HepG2 (cell line): Measurements from ENCODE around the gene PALM. TPM values are rescaled to one million over a fixed set of nuclear protein-coding genes. Genes with fewer than 3 reads are reported as not detected.

Source experiments
- ASH2L ChIP-seq: fragments of 300-600, 200-600 bp; sonication (generic); IDR thresholded peaks from 2 replicates; pipeline ENCODE4 v1.7.0; 2017; ENCODE audit warnings: low read depth, mild to moderate bottlenecking, moderate library complexity, mixed read lengths, low read length; ENCODE audit not compliant: insufficient read length
- FOXJ3 ChIP-seq: sonication (generic); formaldehyde crosslinking; IDR thresholded peaks from 2 replicates; pipeline ENCODE4 v1.4.0; 2020; ENCODE audit warnings: missing genetic modification reagents, mild to moderate bottlenecking, borderline replicate concordance
- FOXK1 ChIP-seq: sonication (generic); formaldehyde crosslinking; IDR thresholded peaks from 2 replicates; pipeline ENCODE4 v1.4.0; 2020; ENCODE audit warnings: low read depth, missing genetic modification reagents, borderline replicate concordance
- GMEB2 ChIP-seq: IDR thresholded peaks from 2 replicates; pipeline ENCODE4 v1.6.1; 2016; ENCODE audit warnings: missing biosample characterization, missing genetic modification reagents, low read depth
- HOMEZ ChIP-seq: IDR thresholded peaks from 2 replicates; pipeline ENCODE4 v1.6.1; 2016; ENCODE audit warnings: low read depth
- KLF13 ChIP-seq: sonication (generic); formaldehyde crosslinking; IDR thresholded peaks from 2 replicates; pipeline ENCODE4 v1.4.0; 2020; ENCODE audit warnings: mild to moderate bottlenecking, missing genetic modification reagents
- KLF15 ChIP-seq: sonication (generic); formaldehyde crosslinking; IDR thresholded peaks from 2 replicates; pipeline ENCODE4 v1.8.1; 2023; ENCODE audit warnings: borderline replicate concordance, mild to moderate bottlenecking, inconsistent platforms, missing genetic modification reagents, mixed read lengths
- MIXL1 ChIP-seq: IDR thresholded peaks from 2 replicates; pipeline ENCODE4 v1.6.1; 2016
- NCOA2 ChIP-seq: sonication (generic); formaldehyde crosslinking; IDR thresholded peaks from 2 replicates; pipeline ENCODE4 v1.8.0; 2022; ENCODE audit warnings: inconsistent platforms
- PPARG ChIP-seq: conservative IDR thresholded peaks from 2 replicates; pipeline ENCODE4 v1.6.1; 2016; ENCODE audit warnings: missing biosample characterization, missing genetic modification reagents
- RBM22 ChIP-seq: fragments of 200-400 bp; formaldehyde crosslinking; optimal IDR thresholded peaks from 2 replicates; pipeline ENCODE3; 2017; ENCODE audit warnings: mild to moderate bottlenecking, low read length, moderate library complexity
- RXRA ChIP-seq: sonication (generic); formaldehyde crosslinking; IDR thresholded peaks from 2 replicates; pipeline ENCODE4 v1.5.1; 2020; ENCODE audit warnings: missing genetic modification reagents
- SAFB2 ChIP-seq: sonication (generic); formaldehyde crosslinking; IDR thresholded peaks from 2 replicates; pipeline ENCODE4 v1.5.1; 2020; ENCODE audit warnings: missing genetic modification reagents, low read depth, mild to moderate bottlenecking, borderline replicate concordance
- SRSF1 ChIP-seq: fragments of 200-400 bp; formaldehyde crosslinking; optimal IDR thresholded peaks from 2 replicates; pipeline ENCODE3; 2017; ENCODE audit warnings: mild to moderate bottlenecking, low read depth, low read length, moderate library complexity
- TGIF2 ChIP-seq: IDR thresholded peaks from 2 replicates; pipeline ENCODE4 v1.6.1; 2016; ENCODE audit warnings: control low read depth, missing compliant biosample characterization
- ZMAT5 ChIP-seq: sonication (generic); formaldehyde crosslinking; IDR thresholded peaks from 2 replicates; pipeline ENCODE4 v1.5.0; 2020; ENCODE audit warnings: mild to moderate bottlenecking, low read depth, missing genetic modification reagents, borderline replicate concordance
- ZNF496 ChIP-seq: sonication (generic); formaldehyde crosslinking; IDR thresholded peaks from 2 replicates; pipeline ENCODE4 v1.8.1; 2023; ENCODE audit warnings: mild to moderate bottlenecking, moderate library complexity, missing genetic modification reagents; ENCODE audit not compliant: insufficient replicate concordance
- polyA plus RNA-seq, 8 experiments: library from polyadenylated mRNA; depleted of rRNA in 3 of 8; stranded (reverse) in 7 of 8; unstranded in 1 of 8; fragments of >200 nt; fragmentation: Illumina TruSeq in 4 of 8; extraction: Trizol in 4 of 8; gene quantifications; 2 replicates each; pipeline versions ENCODE4 v1.2.1 to v1.2.3, GENCODE V29; 2011 to 2016; ENCODE audit warnings: low read depth in 4 of 8, missing spikeins in 1 of 8, mixed read lengths in 1 of 8; ENCODE audit not compliant: insufficient read depth in 1 of 8
- total RNA-seq, 5 experiments: library from RNA; depleted of rRNA; stranded (reverse); fragments of >200 nt; fragmentation: Illumina TruSeq; extraction: Trizol; gene quantifications; 2 replicates each; pipeline ENCODE4 v1.2.3, GENCODE V29; 2016; ENCODE audit warnings: low read depth in 1 of 5
- TF ChIP-seq, protein P1 (sequence below): sonication (generic); formaldehyde crosslinking; IDR thresholded peaks from 2 replicates; pipeline ENCODE4 v1.9.0; 2021; ENCODE audit warnings: missing genetic modification reagents, borderline replicate concordance
- TF ChIP-seq, protein P2 (sequence below): sonication (generic); formaldehyde crosslinking; conservative IDR thresholded peaks from 2 replicates; pipeline ENCODE4 v1.4.0; 2020; ENCODE audit warnings: mild to moderate bottlenecking, missing genetic modification reagents, moderate library complexity
- TF ChIP-seq, protein P3 (sequence below): IDR thresholded peaks from 2 replicates; pipeline ENCODE4 v1.6.1; 2016; ENCODE audit warnings: missing genetic modification reagents, missing compliant biosample characterization

The PALM gene
- total and polyA plus RNA-seq, 2 of the 13 experiments (the other 11 are each of a cell fraction or from before 2014, with no cell fraction given) = 4.0 to 9.7 TPM

DNA sequence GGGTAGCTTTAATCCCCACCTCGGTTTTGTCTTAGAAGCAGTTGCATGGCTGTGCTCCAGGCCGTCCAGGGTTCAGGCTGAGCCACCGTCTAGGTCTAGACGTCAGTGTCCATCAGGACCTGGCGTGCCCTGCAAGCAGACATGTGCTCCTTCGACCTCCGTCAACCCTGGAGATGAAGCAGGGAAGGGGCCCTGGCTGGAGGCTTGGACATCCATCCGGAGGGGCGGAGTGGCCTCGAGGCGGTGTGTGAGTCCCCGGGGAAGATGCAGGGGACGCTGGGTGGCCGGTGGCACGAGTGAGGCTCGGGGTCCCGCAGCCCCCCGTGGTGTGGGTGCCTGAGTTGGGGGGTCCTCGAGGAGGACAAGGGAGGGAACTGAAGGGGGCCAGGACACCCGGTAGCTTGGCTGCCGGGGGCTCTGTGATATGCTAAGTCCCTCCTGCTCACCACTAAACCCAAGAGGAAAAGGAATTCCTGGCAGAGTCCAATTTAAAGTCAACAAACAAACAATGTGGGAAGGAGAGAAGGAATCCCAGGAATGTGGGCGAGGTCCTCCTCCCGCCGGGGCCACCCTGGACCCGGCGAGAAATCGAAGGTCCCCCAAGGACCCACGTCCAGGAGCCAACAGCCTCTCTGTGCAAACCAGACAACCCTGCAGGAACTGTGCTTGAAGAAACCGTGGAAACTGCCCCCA lies 73.6 kb downstream of the PALM start (continued):
- TF ChIP-seq, protein P1, sequence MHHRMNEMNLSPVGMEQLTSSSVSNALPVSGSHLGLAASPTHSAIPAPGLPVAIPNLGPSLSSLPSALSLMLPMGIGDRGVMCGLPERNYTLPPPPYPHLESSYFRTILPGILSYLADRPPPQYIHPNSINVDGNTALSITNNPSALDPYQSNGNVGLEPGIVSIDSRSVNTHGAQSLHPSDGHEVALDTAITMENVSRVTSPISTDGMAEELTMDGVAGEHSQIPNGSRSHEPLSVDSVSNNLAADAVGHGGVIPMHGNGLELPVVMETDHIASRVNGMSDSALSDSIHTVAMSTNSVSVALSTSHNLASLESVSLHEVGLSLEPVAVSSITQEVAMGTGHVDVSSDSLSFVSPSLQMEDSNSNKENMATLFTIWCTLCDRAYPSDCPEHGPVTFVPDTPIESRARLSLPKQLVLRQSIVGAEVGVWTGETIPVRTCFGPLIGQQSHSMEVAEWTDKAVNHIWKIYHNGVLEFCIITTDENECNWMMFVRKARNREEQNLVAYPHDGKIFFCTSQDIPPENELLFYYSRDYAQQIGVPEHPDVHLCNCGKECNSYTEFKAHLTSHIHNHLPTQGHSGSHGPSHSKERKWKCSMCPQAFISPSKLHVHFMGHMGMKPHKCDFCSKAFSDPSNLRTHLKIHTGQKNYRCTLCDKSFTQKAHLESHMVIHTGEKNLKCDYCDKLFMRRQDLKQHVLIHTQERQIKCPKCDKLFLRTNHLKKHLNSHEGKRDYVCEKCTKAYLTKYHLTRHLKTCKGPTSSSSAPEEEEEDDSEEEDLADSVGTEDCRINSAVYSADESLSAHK = no peak
- TF ChIP-seq, protein P2, sequence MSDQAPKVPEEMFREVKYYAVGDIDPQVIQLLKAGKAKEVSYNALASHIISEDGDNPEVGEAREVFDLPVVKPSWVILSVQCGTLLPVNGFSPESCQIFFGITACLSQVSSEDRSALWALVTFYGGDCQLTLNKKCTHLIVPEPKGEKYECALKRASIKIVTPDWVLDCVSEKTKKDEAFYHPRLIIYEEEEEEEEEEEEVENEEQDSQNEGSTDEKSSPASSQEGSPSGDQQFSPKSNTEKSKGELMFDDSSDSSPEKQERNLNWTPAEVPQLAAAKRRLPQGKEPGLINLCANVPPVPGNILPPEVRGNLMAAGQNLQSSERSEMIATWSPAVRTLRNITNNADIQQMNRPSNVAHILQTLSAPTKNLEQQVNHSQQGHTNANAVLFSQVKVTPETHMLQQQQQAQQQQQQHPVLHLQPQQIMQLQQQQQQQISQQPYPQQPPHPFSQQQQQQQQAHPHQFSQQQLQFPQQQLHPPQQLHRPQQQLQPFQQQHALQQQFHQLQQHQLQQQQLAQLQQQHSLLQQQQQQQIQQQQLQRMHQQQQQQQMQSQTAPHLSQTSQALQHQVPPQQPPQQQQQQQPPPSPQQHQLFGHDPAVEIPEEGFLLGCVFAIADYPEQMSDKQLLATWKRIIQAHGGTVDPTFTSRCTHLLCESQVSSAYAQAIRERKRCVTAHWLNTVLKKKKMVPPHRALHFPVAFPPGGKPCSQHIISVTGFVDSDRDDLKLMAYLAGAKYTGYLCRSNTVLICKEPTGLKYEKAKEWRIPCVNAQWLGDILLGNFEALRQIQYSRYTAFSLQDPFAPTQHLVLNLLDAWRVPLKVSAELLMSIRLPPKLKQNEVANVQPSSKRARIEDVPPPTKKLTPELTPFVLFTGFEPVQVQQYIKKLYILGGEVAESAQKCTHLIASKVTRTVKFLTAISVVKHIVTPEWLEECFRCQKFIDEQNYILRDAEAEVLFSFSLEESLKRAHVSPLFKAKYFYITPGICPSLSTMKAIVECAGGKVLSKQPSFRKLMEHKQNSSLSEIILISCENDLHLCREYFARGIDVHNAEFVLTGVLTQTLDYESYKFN (CRISPR knock-in tag) = peak; percentile 87
- TF ChIP-seq KLF13 (CRISPR knock-in tag) (no peak), NCOA2 (CRISPR knock-in tag) (peak; percentile 67), GMEB2 (CRISPR knock-in tag) (no peak), PPARG (CRISPR knock-in tag) (no peak), ASH2L (peak; percentile 47), TGIF2 (CRISPR knock-in tag) (no peak), MIXL1 (no peak), KLF15 (no peak), RBM22 (no peak), FOXK1 (CRISPR knock-in tag) (no peak), RXRA (CRISPR knock-in tag) (peak; percentile 57), FOXJ3 (CRISPR knock-in tag) (no peak), SAFB2 (CRISPR knock-in tag) (no peak), HOMEZ (CRISPR knock-in tag) (no peak), ZMAT5 (CRISPR knock-in tag) (no peak), SRSF1 (no peak), ZNF496 (CRISPR knock-in tag) (no peak)
- TF ChIP-seq, protein P3, sequence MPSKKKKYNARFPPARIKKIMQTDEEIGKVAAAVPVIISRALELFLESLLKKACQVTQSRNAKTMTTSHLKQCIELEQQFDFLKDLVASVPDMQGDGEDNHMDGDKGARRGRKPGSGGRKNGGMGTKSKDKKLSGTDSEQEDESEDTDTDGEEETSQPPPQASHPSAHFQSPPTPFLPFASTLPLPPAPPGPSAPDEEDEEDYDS (CRISPR knock-in tag) = peak; percentile 40; the same call in 1 of the 2 replicates
